ENCODE data around the gene SAMD9L. TPM values are rescaled to one million over a fixed set of nuclear protein-coding genes. Genes with fewer than 3 reads are reported as not detected.
A peak's percentile ranks its signal among the peaks of the same experiment; 100 is the strongest.

The SAMD9L gene
- total and polyA plus RNA-seq, 2 of the 4 experiments (the other 2 are of a cell fraction), result 1.9 to 4.1 TPM

- DNase-seq (peak; percentile 48), ATAC-seq (ENCODE audit: low read depth) (peak; percentile 66)
- POLR2A ChIA-PET (ENCODE audit: unreplicated experiment), result no interaction called here
- no peak overlapping the region for H4K91ac ChIP-seq (ENCODE audit: insufficient read depth, low read depth, low read length)
- H4K8ac ChIP-seq (ENCODE audit: low read depth in 2 of 2, low read length in 2 of 2), result no peak overlapping the region
- H3K9me3 ChIP-seq (ENCODE audit: control insufficient read depth, insufficient read depth, low read length), result peaks cover 3% of the 10 kb centered on the region; the same call in 1 of the 2 replicates
- H3K14ac ChIP-seq (replicated peaks; ENCODE audit: low read depth, low read length), result no peak overlapping the region
- H3K36me3 ChIP-seq (ENCODE audit: control insufficient read depth, insufficient read depth, low read length), result no peaks in the 10 kb centered on the region
- no peak overlapping the region for H3K18ac ChIP-seq (ENCODE audit: low read depth, low read length)
- 17% methylated on average over 3 of the region's 3 CpGs; no CpG with 5 or more reads in 1 of the 2 experiments for WGBS, 2 experiments (ENCODE audit: extremely low coverage in 2 of 2, insufficient read length in 1 of 2)
- H3K27ac ChIP-seq (ENCODE audit: insufficient read depth, low read length), result no peak overlapping the region
- no peak overlapping the region for H3K56ac ChIP-seq (ENCODE audit: extremely low read depth, insufficient read depth, low read length)
- no peaks in the 10 kb centered on the region; the same call in 1 of the 2 replicates for H3K4me1 ChIP-seq (ENCODE audit: control insufficient read depth, insufficient read depth, low read length)
- in situ Hi-C loops (cut with MboI; ENCODE audit: low sequenced_read_pairs) (no loop called here), dilution Hi-C loops (cut with HindIII; ENCODE audit: low sequenced_read_pairs, unreplicated experiment) (no loop called here), intact Hi-C loops (cut with micrococcal nuclease) (no loop called here)
- no peak overlapping the region for H3K23ac ChIP-seq (ENCODE audit: low read depth, low read length)
- H2AK5ac ChIP-seq (ENCODE audit: low read depth, low read length), result no peak overlapping the region
- H4K20me1 ChIP-seq (ENCODE audit: insufficient read depth, low read length), result no peaks in the 10 kb centered on the region
- H3K4ac ChIP-seq (ENCODE audit: low read depth, low read length), result no peak overlapping the region
- H3K4me3 ChIP-seq (ENCODE audit: insufficient read depth, low read depth, low read length), result no peak overlapping the region
- H3K9ac ChIP-seq (ENCODE audit: low read depth, low read length), result no peak overlapping the region
- H3K79me1 ChIP-seq (ENCODE audit: low read depth in 1 of 2, low read length in 2 of 2), result no peaks in the 10 kb centered on the region
- H2BK5ac ChIP-seq (ENCODE audit: low read depth, low read length, poor library complexity, severe bottlenecking), result no peak overlapping the region
- no peak overlapping the region for H2BK15ac ChIP-seq (ENCODE audit: low read depth, low read length)
- no peak overlapping the region for H2BK120ac ChIP-seq (ENCODE audit: low read depth, low read length)
- BruUV-seq (replicated peaks), result no TSS peak
- TF ChIP-seq CHD1 (IDR thresholded peaks at IDR 0.05; ENCODE audit: low read depth, low read length), result no peak
- no peak for TF ChIP-seq MAZ (IDR thresholded peaks at IDR 0.05; ENCODE audit: borderline replicate concordance, low read depth, low read length)
- no peaks in the 10 kb centered on the region for H3K27me3 ChIP-seq (ENCODE audit: control insufficient read depth, insufficient read depth, low read length)
- H2BK20ac ChIP-seq (ENCODE audit: low read depth, low read length), result no peak overlapping the region
- H4K5ac ChIP-seq (ENCODE audit: low read depth, low read length), result no peak overlapping the region
- no peaks in the 10 kb centered on the region for H3K9me1 ChIP-seq (ENCODE audit: insufficient read depth, low read length)
- H2AK9ac ChIP-seq (replicated peaks; ENCODE audit: low read depth, low read length, poor library complexity), result no peak overlapping the region
- H2AFZ ChIP-seq (replicated peaks; ENCODE audit: low read length, poor library complexity), result no peak overlapping the region
- no peak overlapping the region for H3K4me2 ChIP-seq (ENCODE audit: low read depth, low read length)
- CTCF ChIA-PET, result no interaction called here
Measured at GRCh38 chr7:93159490-93159889, 11.3 kb upstream of the SAMD9L start.

Measured in IMR-90 (cell line).